Retina (tissue), 1 donor: ENCODE data around the gene KRT86.
"Not testable (repeated sequence)": the region's sequence is repeated elsewhere in the genome, so short reads cannot be mapped to it uniquely, and the experiment has no call there.

Experiments used
- DNase-seq: peaks from one replicate; pipeline ENCODE4 v3.0.0-alpha.2; 2016

KRT86 gene

DNA sequence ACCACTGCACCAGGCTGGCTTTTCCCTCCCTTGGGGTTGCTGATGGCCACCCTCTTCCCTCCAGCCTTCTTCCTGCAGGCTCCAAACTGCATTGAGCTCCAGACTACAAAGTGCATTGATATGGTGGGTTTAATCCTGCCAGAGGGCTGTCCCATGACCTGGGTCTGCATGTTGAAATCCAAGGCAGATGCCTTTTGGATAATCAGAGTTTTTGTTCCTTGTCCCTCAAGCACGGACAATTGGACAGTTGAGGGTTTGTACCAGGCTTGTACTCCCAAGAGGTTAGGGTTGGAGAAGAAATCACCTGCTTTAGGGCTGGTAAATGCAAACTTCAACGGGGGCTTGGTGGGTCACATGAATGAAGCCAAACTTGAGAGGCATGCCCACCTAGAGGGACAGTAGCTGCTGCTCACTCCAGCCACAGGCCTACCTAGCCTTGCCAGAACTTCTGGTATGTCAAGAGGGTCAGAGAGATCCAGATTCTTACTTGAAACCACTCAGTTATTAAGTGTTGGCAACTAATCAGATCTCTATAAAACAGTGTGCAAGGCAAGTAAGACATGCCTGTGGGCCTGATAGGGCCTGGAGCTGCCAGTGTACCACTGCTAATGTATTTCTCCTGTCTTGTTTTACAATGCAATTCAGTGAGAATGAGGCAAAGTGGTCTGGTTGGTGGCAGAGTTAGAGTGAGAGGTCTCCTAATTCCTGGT lies 68.5 kb downstream of the KRT86 start:
- DNase-seq: no peak

DNA sequence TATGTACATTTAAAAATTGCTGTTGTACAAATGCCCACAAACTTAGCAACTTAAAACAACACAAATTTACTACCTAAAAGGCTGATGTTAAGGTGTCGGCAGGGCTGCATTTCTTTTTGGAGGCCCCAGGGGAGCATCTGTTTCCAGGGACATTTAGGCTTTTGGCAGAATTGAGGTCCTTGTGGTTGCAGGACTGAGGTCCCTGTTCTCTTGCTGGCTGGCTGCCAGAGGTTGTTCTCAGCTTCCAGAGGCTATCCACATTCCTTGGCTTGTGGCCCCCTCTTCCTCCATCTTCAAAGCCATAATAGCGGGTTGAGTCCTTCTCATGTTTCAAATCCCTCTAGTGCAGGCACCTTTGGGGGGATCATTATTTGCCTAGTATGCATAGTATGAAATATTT lies 69.1 kb downstream of the KRT86 start:
- no peak for DNase-seq

DNA sequence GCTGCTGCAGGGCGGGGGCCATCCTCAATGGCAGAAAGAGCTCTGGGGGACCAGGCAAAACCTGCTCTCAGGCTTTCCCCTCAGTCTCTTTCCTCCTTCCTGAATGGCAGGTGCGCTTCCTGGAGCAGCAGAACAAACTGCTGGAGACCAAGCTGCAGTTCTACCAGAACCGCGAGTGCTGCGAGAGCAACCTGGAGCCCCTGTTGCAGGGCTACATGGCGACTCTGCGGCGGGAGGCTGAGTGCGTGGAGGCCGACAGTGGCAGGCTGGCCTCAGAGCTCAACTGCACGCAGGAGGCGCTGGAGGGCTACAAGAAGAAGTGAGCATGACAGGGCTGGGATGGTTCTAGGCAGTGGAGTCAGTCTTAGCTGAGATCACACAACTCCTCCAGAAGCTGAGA lies 69.7 kb downstream of the KRT86 start:
- no peak for DNase-seq

DNA sequence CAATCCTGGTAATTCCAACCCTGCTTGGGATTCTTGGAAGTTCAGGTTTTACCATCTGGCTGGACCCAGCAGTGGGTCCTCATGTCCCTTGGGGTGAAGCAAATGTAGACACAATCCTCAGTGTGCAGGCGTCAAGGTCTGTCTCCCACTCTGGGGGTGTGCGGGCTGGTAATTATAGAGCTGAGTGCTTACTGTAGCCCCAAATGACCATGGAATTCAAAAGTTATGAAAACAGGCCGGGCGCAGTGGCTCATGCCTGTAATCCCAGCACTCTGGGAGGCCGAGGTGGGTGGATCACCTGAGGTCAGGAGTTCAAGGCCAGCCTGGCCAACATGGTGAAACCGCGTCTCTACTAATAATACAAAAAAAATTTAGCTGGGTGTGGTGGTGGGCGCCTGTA lies 70.6 kb downstream of the KRT86 start:
- not testable (repeated sequence) for DNase-seq

DNA sequence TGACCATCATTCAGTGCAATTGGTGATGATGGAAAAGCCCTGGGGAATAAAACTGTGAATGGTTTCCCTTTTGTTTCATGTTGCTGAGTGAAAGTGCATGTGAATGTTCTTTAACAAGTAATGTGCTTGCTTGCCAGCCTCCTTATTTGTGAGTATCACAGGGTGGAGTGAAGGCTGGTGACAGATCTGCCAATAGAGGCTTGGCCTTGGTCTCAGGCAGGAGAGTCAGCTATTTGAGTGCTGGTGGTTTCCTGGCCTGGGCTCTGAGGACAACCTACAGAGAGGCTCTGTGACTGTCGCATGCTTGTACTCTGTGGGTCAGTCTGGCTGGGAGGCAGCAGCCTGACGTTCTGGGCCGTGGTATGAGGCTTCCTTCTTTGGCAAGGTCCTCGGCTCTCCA lies 72.1 kb downstream of the KRT86 start:
- no peak for DNase-seq

DNA sequence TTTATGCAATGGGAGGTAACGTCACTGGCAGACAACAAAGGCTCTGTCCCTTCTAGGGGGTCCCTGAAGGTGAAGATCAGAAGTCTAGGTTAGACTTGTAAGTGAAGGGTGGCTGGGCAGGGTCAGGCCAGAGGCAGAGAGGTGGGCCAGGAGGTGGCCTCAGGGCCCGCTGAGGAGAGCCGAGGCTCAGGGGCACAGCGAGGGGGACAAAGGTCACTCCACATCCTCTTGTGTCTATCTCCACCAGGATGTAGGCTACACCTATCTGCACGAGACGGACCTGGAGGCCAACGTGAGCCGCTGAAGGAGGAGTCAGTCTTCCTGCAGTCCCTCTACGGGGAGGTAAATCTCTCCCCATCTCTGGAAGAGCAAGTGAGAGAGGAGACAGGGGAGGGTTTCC lies 72.6 kb downstream of the KRT86 start:
- DNase-seq: no peak

DNA sequence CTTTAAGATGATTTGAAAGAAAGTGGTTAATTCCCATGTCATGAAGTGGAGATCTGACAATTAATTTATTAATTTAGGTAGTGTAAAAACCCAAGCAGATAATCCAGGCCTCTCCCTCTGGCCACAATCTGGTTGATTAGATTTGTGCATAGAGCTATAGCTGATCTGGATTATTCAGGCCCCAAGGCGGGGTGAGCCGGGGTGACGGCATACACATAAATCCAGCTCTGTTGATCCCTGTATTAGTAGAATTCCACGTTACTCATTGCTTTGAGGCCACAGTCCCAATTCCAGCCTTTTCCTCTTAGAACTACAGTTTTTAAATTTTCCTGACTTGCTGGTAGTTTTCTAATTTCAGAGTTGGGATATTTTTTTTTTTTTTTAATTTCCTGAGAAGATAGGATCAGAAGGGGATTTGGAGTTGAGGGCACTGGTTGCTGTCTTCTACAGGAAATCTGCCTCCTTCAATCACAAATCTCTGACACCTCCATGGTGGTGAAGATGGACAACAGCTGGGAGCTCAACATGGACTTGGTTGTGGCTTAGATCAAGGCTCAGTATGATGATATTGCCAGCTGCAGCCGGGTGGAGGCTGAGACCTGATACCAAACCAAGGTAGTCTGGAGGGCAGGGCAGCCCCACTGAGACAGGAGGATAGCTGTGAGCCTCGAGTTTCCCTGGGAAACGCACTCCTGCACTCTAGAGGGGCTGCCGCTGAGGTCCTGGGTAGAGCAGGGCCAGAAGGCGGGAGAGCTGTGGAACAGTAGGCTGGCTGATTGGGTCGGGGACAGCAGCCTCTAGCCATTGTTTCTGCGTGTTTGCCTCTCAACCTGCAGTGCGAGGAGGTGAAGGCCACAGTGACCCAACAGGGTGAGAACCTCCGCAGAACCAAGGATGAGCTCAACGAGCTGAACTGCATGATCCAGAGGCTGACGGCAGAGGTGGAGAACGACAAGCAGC lies 73.4 kb downstream of the KRT86 start:
- DNase-seq: no peak

DNA sequence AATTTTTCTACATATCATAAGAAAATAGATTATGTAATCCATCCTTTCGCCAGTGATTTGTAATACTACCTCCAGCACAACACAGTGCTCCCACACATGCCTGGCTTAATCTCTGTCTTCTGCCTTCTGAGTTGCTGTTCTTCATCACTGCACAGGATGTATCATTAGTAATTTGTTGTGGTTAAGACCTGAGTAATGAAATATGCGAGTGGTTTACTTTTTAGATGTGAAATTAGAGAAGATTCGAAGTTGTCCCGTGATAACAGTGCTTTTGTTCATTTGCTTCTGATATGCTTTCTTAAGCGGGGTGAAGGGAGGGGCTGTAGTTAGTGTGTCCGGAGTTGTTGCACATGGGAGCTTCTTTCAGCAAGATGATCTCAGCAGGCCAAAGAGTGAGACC lies 74.8 kb downstream of the KRT86 start:
- no peak for DNase-seq

DNA sequence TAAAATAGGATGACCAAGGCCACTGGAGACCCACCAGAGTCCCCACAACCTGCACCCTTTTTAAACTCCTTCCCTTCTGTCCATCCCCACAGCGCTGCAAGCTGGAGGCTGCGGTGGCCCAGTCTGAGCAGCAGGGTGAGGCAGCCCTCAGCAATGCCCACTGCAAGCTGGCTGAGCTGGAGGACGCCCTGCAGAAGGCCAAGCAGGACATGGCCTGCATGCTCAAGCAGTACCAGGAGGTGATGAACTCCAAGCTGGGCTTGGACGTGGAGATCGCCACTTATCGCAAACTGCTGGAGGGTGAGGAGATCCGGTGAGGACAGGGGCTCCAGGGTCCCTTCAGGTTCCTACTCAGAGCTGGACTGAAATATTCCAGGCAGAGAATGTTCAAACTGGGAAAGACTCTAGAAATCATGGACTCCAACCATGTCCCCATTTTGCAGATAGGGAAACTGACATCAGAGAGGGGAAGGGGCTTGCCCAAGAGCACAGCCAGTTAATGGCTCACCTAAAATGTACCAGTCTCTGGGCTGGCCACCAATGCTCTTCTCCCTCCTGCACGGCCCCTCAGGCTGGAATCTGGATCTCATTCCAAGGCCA lies 75.7 kb downstream of the KRT86 start:
- DNase-seq: no peak

DNA sequence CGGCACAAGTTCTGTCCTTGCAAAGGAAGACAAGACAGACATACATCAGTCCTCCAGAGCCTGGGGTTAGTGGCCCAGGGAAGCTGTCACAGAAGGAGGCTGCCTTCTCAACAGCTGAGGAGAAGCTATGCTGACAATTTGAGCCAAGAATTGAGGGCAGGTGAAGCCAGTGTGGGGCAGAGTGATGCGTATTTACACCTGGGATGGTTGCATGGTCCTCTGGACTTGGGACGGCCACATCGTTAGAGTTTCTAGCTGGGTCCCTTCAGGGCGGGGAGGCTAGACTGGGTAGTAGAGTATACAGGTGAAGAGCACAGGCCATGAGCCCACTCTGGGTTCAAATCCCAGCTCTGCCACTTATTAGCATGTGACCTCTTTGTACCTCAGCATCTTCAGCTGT lies 76.3 kb downstream of the KRT86 start:
- no peak for DNase-seq

DNA sequence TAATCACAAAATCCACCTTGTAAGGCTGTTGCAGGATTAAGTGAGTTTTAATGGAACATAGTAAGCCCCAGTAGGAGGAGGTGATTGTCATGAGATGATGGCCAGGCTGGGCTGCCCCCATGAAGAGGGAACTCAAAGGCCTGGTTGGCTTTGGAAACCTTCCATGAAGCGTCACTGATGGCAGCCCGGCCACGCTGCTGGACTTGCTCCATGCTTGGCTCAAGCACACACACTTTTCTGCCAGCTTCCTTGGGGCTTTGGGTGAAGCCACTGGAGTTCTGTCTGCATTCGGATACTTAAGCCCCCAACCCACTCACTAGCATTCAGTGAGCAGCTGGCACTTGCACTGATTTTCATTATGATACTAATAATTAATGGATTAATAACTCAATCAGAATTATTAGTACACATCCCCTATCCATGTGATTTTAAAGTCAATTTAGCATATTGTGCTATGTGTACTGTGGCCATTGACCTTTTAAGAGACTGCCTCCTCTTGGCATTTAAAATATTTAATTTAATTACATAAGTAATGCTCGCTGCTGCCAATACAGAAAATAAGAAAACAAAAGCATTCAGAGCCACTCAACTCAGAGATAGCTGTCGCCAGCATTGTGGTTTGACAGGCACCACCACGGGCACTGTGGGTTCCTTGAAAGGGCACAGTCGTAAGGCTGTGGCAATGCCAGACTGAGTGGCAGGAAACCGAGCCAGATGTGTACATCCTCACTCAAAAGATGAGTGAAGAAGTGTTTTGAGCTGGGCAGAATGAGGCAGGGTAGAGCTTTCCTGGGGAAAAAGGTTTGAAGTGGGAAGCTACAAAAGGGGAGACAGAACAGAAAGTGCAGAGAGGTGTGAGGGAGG lies 77.0 kb downstream of the KRT86 start:
- no peak for DNase-seq

DNA sequence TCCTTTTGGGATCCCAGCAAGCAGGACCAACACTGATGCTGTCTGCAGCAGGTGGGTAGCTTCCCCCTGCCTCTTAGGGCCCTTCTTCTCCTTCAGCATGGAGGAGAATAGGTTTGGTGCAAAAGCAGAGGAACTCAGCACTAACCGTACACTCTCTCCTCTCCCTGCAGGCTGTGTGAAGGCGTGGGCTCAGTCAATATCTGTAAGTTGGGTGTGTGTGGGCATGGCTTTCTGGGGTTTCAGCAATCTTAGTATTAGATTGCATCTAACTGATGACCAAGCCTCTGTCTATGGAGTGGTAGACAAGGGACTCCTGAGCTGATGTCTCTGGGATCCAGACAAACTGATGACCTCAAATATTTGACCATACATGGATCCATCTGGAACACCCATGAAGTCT lies 78.5 kb downstream of the KRT86 start:
- no peak for DNase-seq

DNA sequence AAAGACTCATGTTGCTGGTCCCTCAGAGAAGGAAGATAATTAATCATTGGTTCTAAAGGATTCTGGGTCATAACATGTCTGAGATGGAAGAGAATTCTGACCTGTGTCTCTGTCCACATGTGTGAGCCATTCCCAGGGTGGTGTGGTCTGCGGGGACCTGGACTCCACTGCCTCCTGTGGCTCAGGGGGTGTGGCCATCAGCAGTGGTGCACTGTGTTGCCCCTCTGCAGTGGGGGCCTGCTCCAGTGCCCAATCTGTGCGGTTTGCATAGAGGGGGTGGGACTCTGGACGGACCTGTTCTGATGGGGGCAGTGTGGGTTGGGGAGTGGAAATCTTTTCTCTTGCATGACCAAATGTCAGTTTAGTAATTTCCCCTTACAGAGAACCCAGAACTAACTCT lies 79.3 kb downstream of the KRT86 start:
- DNase-seq: no peak

DNA sequence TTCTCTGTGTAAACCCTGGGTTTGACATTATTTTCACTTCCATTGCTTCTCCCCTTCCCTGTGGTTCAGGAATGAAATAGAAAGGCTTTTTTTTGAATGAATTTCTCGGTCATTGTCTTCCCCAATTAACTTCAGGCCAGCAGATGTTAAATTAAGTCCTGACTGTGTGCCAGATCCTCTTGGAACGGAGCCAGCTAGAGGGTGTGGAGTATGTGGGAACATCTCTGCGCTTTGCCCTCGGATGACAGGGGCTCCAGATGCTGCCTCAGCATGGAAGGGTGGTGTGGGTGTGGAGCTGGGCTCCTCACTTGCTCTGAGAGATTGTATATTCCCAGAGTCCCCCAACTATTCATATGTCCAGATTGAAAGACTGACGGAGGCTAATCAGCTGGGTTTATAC lies 79.8 kb downstream of the KRT86 start:
- DNase-seq: no peak

DNA sequence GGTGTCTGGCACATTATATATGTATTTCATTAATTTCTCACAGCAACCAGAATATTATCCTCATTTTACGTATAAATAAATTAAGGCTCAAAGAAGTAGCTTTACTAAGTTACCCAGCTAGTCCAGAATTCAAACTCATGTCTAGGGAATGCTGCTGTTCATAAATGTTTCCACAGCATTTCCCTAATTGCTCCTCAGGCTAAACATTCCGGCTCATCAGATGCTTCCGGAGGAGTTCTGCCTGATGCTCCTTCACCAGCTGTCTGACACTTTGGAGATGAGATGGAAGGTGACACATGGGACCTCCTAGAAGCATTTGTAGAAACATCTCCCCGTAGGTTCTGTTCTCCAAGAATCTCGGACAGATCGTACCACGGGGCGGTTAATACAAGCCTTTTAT lies 80.7 kb downstream of the KRT86 start:
- no peak for DNase-seq

DNA sequence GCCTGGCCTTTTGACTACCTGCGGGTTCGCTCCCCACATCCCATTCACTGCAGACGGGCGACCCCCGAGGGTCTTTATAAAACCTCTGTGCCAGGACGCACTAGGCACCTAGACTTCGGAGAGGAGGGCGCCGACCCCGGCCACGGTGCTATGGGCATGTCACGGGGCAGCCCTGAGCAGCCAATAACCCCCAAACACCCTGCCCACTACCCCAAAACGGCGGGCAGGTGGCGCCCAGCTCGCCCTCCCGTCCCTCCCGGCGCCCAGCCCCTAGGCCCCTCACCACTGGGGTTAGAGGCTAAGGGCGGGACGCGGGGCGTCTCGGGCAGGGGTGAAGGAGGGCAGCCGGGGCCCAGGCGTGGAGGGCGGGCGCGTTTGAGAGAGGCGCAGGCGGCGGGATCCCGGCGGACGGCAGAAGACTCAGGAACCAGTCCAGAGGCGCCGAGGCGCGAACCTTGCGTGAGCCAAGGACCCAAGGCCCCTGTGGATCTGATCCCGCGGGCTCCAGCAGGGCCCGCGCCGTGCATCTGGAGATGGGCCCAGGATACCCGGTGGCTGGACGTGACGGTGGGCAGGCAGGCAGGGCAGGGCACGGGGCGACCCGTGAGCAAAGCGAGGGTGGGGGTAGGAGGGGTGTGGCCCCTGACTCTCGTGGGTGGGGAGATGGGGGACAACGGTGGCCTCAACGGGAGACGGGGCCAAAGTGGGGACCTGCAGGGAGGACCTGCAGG lies 81.8 kb downstream of the KRT86 start:
- DNase-seq: no peak

DNA sequence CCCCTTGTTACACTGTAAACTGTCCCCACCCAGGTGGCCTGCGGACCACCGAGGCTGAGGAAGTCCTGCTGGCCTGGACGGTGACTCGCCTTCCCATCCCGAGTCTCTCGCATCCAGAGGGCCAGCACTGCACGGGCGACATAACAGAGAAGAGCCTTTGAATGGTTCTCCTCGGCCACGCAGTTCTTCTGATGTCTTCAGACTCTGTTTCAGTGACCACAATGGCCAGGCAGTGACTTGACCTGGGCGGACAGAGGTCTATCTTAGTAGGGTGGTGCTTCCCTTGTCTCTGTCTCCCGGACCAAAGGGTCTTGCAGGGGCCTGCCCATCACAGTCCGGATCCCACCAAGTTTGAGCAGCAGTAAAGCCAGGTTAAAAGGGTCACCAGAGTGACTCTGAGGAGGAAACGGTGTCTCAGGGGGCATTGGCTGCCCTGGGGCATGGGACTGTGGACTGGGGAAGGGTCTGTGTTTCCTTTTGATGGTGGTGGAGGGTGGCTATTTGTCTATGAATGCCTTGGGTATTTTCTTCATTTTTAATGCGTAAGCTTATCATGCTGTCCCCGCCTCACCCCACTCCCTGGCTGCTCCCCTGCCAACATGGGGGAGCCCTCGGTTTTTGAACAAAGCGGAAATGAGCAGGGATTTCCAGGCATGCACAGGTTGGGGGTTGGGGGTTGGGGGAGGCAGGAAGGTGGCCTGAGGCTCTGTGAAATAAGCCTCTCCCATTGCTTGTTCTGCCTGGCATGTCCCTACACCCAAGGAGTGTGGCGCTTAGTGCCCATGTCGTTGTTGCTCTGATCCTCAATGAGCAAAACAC lies 82.5 kb downstream of the KRT86 start:
- no peak for DNase-seq
